Aortic smooth muscle cell (primary cell): ENCODE measurements around the gene CCDC146. TPM values are rescaled to one million over a fixed set of nuclear protein-coding genes. Genes with fewer than 3 reads are reported as not detected.

ENCODE experiments used
- total RNA-seq: library from RNA; depleted of rRNA; stranded (reverse); fragments of >200 nt; gene quantifications from 2 replicates; pipeline ENCODE4 v1.2.3, GENCODE V29; 2014

Gene CCDC146, protein sequence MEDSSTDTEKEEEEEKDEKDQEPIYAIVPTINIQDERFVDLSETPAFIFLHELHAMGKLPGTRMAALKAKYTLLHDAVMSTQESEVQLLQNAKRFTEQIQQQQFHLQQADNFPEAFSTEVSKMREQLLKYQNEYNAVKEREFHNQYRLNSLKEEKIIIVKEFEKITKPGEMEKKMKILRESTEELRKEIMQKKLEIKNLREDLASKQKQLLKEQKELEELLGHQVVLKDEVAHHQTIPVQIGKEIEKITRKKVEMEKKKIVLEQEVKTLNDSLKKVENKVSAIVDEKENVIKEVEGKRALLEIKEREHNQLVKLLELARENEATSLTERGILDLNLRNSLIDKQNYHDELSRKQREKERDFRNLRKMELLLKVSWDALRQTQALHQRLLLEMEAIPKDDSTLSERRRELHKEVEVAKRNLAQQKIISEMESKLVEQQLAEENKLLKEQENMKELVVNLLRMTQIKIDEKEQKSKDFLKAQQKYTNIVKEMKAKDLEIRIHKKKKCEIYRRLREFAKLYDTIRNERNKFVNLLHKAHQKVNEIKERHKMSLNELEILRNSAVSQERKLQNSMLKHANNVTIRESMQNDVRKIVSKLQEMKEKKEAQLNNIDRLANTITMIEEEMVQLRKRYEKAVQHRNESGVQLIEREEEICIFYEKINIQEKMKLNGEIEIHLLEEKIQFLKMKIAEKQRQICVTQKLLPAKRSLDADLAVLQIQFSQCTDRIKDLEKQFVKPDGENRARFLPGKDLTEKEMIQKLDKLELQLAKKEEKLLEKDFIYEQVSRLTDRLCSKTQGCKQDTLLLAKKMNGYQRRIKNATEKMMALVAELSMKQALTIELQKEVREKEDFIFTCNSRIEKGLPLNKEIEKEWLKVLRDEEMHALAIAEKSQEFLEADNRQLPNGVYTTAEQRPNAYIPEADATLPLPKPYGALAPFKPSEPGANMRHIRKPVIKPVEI
- total RNA-seq, result 1.6 and 2.8 TPM in 2 replicates

DNA sequence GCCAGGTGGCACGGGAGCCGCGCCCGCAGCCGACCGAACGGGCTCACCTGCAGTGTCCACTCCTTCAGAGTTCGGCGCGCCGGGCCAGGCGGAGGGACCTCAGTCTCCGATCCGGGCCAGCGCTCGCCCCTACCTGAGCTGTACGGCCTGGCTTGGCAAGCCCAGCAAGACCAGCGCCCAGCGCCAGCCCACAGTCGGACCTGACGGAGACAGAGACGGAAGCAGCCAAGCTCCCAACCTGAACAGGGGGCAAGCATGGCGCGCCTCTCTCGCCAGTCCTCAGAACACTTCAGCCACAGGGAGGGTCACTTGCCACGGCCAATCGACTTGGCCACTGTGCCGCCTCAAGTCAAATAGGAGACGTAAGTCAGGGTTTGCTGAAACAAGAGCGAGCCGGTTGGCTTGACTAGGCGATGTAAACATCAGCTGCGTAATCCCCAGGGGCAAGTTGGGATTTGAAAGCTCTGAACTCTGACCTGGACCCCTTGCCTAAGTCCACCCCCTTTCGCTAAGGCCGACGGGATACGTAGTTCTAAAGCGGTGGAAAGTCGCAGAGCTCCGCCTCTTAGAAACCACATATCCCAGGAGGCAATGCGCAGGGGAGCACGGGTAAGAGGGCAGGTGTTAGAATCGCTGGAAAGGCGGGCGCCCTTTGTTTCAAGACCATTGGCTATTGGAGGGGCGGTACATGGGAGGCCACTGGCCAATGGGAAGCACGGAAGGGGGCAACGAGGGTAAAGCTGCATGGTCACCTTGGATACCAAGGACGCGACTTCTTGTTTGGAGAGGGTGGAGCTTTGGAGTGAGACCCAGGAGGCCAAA lies at the start of gene CCDC146:
Gene CCDC146 (plus strand): TSS at position 756 of the 822 bp plus-strand sequence. CDS start 45,054 bp downstream, outside the sequence.

GRCh38 chr7:77199013-77199966 lies 76.9 kb downstream of the CCDC146 start, which contains the start of gene FGL2:
FGL2 (minus strand) TSS chr7:77199819; CDS start chr7:77199793, 26 bp downstream.

Other genes starting within 250 kb of the CCDC146 start
- not detected in 2 replicates for gene SPDYE17, start 90.3 kb upstream of the CCDC146 start, total RNA-seq
- 0.26 and 0.56 TPM in 2 replicates for gene SPDYE18, start 60.1 kb upstream of the CCDC146 start, total RNA-seq
- 616 and 760 TPM in 2 replicates for gene FGL2, start 77.2 kb downstream of the CCDC146 start, total RNA-seq